Nucleus accumbens (tissue), 56 donors: Measurements from ENCODE around the gene ZNF677.

ENCODE experiments used
- DNase-seq, 56 donors: peaks; one replicate each; lab custom pipeline; 2025; lab: John Stamatoyannopoulos, UW

ZNF677 gene

DNA sequence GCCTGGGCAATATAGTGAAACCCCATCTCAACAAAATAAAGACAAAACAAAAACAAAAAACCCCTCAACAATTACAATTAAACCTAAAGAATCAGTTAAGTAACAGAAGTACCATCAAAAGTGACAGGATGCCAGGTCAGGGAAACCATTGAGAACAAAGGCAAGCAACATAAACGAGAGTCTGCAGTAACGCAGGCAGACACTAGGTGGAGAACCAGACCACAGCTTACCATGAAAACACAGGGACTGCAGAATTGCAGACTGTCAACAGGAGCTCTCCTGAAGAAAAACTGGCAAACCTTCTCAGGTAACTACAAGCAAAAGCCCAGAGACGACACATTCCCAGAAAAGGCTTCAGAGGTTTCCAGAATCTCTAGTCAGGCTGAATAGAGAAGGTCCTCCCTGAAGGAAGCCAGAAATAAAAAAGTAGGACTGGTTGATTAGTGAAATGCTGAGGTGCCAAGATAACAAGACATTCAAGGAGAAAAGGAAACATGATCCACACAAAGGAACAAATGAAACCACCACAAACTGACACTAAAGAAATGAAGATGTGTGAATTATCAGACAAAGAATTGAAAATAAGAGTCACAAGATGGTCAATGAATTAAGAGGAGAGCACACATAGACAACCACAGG, 59.3 kb downstream of the ZNF677 start:
- peak in 53 of 56 donors; percentile 3 to 87 (median 56) for DNase-seq

DNA sequence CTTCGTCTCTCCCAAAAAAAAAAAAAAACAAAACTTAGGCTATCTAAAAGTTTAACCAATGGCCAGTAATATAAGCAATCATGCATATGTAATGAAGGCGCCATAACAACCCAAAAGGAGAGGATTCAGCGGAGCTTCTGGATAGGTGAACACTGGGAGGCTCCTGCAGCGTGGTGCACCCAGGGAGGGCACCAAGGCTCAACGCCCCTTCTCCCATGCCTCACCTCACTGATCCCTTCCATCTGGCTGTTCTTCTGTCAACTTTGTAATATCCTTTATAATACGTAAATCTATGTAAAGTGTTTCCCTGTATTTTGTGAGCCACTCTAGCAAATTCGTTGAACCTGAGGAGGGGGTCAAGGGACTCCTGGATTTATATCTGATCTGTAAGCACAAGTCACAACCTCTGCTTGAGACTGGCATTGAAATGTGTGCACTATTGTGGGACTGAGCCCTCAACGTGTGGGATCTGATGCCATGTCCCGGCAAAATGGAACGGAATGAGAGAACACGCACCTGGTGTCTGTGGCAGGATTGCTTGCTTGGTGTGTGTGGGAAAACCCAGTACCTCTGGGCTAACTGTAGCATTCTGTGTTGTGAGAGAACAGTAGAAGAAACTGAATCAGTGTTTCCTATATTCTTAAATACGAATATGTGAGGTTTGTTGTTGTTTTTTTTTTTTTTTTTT, 61.0 kb downstream of the ZNF677 start:
- DNase-seq, result no peak

DNA sequence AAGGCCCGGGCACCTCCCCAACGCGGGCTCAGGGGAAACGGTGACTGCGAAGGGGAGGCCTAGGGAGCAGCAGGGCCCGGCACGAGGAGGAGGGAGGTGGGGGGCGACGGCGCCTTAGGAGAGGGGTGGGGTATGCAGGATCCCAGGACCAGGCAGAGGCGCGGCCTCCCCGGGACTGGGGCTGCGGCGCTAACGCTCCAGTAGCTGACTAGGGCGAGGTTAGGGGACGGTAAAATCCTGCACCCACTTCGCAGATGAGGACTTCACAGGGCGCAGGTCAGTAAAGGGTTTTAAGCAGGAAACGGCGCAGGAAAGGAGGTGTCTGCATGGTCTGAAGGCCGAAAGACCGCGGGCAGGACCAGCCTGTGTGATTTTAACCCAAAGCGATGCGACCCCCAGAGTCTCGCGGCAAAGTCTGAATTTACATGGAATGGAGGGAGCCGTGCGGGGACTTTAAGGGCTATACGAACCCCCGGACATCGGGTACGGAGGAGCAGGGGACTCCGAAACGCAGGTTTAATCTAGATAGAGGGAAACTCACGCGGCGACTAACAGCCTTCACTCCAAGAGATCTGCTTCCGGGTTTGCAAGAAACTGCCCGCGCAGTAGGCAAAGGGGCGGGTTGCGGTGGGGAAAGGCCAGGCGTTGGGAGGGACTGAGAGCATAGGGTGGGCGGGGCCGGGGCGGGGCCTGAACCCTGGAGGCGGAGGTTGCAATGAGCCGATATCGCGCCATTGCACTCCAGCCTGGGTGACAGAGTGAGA, 61.7 kb downstream of the ZNF677 start, which contains the start of gene ZNF665:
Gene ZNF665 (minus strand): TSS at position 588 of the 764 bp plus-strand sequence. CDS start 10,460 bp downstream, outside the sequence.
- peak in 55 of 56 donors; percentile 23 to 94 (median 82) for DNase-seq

DNA sequence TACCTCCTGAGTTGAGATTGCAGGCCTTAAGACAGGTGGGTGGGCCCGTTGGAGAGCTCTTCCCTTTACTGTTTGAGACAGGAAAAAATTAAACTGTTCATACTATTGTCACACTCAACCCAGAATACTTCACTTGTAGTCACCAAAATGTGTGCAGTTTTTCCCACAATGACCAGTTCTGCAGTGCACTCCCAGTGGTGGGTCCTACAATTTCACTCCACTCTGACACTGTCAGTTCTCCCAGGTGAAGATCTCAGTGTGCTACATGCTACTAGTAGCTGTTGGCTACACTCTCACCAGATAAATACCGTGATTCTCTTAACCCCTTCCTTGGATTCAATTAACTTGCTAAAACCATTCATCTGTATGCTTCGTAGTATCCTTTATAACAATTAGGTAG, 64.4 kb downstream of the ZNF677 start:
- DNase-seq, result no peak

DNA sequence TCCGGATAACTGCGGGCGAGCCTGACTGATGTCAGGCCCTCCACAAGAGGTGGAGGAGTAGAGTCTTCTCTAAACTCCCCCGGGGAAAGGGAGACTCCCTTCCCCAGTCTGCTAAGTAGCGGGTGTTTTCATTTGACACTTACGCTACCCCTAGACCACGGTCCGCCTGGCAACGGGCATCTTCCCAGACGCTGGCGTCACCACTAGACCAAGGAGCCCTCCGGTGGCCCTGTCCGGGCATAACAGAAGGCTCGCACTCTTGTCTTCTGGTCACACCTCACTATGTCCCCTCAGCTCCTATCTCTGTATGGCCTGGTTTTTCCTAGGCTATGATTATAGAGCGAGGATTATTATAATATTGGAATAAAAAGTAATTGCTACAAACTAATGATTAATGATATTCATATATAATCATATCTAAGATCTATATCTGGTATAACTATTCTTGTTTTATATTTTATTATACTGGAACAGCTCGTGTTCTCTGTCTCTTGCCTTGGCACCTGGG, 64.9 kb downstream of the ZNF677 start:
- DNase-seq, result peak in 5 of 56 donors; percentile 1 to 63 (median 17)
